NB4 (cell line): ENCODE measurements around the gene PPP1R3F.
"Not testable (repeated sequence)": the region's sequence is repeated elsewhere in the genome, so short reads cannot be mapped to it uniquely, and the experiment has no call there.

Experiments used
- DNase-seq: peaks from one replicate; pipeline ENCODE4 v3.0.0; 2010; ENCODE audit warnings: low read depth
- H3K4me3 ChIP-seq: one replicate; pipeline ENCODE4 v1.5.1; 2011; ENCODE audit warnings: mild to moderate bottlenecking, low read depth, low read length, moderate library complexity
- MAX ChIP-seq: IDR thresholded peaks from 2 replicates; pipeline ENCODE4 v1.6.1; 2011; ENCODE audit warnings: low read depth, low read length
- MYC ChIP-seq: IDR thresholded peaks from 2 replicates; pipeline ENCODE4 v1.6.1; 2011; ENCODE audit warnings: low read depth, low read length
- POLR2A ChIP-seq: IDR thresholded peaks from 2 replicates; pipeline ENCODE4 v1.6.1; 2011; ENCODE audit warnings: mild to moderate bottlenecking; ENCODE audit not compliant: insufficient read length; ENCODE audit errors: extremely low read depth
- TF ChIP-seq, protein P1 (sequence below): IDR thresholded peaks from one replicate; pipeline ENCODE4 v1.5.1; 2012; ENCODE audit warnings: low read depth, low read length

PPP1R3F gene

GRCh38 chrX:49316085-49316484, 46.5 kb downstream of the PPP1R3F start:
- TF ChIP-seq MYC, result no peak
- no peak for TF ChIP-seq POLR2A
- TF ChIP-seq, protein P1, sequence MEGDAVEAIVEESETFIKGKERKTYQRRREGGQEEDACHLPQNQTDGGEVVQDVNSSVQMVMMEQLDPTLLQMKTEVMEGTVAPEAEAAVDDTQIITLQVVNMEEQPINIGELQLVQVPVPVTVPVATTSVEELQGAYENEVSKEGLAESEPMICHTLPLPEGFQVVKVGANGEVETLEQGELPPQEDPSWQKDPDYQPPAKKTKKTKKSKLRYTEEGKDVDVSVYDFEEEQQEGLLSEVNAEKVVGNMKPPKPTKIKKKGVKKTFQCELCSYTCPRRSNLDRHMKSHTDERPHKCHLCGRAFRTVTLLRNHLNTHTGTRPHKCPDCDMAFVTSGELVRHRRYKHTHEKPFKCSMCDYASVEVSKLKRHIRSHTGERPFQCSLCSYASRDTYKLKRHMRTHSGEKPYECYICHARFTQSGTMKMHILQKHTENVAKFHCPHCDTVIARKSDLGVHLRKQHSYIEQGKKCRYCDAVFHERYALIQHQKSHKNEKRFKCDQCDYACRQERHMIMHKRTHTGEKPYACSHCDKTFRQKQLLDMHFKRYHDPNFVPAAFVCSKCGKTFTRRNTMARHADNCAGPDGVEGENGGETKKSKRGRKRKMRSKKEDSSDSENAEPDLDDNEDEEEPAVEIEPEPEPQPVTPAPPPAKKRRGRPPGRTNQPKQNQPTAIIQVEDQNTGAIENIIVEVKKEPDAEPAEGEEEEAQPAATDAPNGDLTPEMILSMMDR, result no peak
- no peak for TF ChIP-seq MAX
- no peak for DNase-seq
- no peak overlapping the region for H3K4me3 ChIP-seq

DNA sequence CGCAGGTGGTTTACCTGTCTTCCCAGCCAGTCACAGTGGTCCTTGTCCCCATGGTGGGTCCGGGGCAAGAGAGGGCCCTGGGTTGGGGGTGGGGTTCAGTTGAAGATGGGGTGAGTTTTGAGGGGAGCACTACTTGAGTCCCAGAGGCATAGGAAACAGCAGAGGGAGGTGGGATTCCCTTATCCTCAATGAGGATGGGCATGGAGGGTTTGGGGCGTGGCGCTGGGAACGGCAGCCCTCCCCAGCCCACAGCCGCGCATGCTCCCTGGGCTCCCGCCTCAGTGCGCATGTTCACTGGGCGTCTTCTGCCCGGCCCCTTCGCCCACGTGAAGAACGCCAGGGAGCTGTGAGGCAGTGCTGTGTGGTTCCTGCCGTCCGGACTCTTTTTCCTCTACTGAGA, 52.1 kb downstream of the PPP1R3F start, which contains the start of gene GAGE12J:
TSS of gene GAGE12J (plus strand) at position 301 of the 400 bp plus-strand sequence. CDS start 1,157 bp downstream, outside the sequence.
- not testable (repeated sequence) for DNase-seq, H3K4me3 ChIP-seq

DNA sequence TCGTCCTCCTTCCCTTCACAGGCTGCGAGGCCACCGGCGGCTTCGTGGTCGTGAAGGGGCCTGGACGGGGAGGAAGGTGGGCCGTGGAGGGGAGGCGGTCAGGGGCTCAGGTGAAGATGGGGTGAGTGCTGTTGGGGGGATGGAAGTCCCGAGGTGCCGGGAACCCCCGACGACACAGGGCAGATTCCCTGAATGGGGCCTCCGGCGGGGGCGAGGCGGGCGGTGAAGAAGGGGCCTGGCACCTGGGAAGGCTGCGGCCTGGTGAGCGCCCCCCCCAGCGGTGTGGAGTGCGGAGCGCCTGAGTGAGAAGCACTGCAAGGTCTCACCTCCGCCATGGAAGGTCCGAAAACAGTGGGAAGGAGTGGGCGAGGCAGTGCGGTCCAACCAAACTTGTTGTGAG, 52.7 kb downstream of the PPP1R3F start:
- DNase-seq, H3K4me3 ChIP-seq: not testable (repeated sequence)

DNA sequence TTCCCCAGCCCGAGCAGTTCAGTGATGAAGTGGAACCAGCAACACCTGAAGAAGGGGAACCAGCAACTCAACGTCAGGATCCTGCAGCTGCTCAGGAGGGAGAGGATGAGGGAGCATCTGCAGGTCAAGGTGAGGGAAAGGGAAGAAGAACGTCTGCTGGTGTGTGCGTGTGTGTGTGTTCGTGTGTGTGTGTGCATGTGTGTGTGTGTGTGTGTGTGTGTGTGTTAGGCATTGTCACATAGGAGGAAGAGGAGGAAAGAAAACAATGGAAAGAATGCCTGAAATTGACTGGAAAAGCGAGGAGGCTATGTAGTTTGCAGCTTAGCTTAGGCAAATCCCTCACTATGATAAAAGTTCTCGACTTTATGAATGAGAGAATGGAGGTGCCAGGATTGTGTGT, 54.1 kb downstream of the PPP1R3F start:
- not testable (repeated sequence) for DNase-seq, H3K4me3 ChIP-seq

DNA sequence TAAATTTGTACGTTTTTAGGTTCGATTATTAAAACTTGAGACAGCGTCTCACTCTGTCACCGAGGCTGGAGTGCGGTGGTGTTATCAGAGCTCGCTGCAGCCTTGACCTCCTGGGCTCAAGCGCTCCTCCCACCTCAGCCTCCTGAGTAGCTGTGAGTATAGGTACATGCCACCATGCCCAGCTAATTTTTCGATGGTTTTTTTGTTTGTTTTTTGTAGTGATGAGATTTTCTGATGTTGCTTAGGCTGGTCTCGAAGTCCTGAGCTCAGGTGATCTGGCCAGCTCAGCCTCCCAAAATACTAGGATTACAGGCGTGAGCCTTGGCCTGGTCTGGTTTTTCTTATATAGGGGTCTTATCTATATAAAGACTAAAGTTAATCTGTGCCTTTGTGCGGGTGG, 60.8 kb downstream of the PPP1R3F start:
- not testable (repeated sequence) for DNase-seq, H3K4me3 ChIP-seq

DNA sequence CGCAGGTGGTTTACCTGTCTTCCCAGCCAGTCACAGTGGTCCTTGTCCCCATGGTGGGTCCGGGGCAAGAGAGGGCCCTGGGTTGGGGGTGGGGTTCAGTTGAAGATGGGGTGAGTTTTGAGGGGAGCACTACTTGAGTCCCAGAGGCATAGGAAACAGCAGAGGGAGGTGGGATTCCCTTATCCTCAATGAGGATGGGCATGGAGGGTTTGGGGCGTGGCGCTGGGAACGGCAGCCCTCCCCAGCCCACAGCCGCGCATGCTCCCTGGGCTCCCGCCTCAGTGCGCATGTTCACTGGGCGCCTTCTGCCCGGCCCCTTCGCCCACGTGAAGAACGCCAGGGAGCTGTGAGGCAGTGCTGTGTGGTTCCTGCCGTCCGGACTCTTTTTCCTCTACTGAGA, 61.7 kb downstream of the PPP1R3F start, which contains the start of gene GAGE13:
TSS of gene GAGE13 (plus strand) at position 301 of the 400 bp plus-strand sequence. CDS start 1,156 bp downstream, outside the sequence.
- DNase-seq, H3K4me3 ChIP-seq: not testable (repeated sequence)

DNA sequence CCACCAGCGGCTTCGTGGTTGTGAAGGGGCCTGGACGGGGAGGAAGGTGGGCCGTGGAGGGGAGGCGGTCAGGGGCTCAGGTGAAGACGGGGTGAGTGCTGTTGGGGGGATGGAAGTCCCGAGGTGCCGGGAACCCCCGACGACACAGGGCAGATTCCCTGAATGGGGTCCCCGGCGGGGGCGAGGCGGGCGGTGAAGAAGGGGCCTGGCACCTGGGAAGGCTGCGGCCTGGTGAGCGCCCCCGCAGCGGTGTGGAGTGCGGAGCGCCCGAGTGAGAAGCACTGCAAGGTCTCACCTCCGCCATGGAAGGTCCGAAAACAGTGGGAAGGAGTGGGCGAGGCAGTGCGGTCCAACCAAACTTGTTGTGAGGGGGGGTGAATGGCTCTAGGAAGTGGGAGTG, 62.2 kb downstream of the PPP1R3F start:
- DNase-seq, H3K4me3 ChIP-seq: not testable (repeated sequence)
